Fibroblast of skin of abdomen (primary cell): ENCODE data around the gene SETD5.

Experiments
- DNase-seq: peaks from one replicate; pipeline ENCODE4 v3.0.0-alpha.2; 2013

SETD5 gene

DNA sequence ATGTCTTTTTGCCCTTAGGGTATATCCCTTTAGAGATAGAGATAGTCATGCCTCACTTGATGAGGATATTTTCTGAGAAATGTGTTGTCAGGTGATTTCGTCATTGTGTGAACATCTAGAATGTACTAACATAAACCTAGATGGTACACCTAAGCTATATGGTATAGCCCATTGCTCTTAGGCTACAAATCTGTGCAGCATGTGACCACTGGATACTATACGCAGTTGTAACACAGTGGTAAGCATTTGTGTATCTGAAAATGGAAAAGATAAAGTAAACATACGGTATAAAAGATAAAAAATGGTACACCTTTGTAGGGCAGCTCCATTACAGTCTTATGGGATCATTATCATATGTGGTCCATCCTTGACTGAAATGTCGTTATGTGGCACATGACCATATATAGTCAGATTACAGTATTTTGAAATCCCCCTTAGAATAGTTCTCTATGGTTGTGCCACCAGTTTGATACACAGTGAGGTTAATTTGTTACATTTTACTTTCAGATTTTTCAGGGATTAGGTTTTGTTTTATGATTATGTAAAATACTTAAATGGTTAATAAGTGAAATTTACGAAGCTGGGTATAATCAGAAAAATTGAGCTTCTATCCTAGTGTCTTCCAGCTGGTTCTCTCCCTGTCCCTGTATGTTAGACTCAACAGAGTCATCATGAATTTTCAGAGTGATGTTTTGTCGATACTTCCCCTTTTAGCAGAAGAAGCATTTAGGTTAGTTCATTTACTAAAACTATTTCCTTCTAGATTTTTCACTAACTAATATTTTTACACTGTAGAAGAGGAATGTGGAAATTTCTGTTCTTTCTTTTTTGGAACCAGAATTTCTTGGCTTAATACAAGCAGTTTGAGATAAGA, 12.8 kb downstream of the SETD5 start:
- no peak for DNase-seq

DNA sequence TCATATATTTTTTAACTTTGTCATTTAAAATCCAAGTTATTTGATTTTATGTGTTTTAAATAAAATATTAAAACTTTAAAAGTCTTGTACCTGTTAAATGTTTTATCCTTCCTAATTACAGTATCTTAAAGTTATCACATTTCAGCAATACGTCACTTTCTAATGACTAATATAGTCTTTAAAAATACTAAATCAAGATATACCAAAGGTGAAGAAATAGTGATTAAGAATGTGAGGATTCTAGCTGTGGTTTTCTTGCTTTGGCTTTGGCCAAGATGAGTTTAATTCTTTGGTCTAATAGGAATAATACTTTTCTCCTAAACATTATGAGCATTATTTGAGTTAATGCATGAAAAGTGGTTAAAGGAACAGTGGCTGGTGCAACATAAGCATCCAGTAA, 13.9 kb downstream of the SETD5 start:
- no peak for DNase-seq

DNA sequence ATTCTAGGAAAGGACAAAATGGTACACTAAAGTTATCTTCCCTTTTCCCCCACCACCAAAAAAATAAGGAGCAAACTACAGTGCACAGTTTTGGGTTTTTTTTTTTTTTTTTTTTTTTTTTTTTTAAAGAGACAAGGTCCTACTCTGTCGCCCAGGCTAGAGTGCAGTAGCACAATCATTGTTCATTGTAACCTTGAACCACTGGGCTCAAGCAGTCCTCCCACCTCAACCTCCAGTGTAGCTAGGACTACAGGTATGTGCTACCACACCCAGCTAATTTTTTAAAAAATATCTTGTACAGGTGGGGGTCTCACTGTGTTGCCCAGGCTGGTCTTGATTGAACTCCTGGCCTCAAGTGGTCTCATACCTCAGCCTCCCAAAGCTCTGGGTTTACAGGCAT, 14.9 kb downstream of the SETD5 start:
- no peak for DNase-seq

DNA sequence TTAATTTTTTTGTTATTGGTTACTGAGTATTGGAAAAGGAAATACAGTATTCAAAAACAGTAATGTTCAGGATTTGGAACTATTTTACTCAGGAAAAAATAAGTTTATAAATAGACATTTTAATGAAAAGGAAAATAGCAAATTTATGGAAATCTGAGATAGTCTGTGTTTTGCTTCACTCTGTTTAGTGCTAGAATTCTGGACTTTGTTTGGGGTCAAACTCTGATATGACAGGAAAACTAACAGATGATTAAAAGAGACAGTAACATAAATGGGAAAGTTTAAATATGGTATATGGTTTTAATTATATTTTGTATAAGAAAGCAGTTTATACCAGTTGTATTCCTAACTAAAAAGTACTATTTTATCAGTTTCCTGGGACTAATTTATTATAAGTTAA, 17.4 kb downstream of the SETD5 start:
- no peak for DNase-seq

DNA sequence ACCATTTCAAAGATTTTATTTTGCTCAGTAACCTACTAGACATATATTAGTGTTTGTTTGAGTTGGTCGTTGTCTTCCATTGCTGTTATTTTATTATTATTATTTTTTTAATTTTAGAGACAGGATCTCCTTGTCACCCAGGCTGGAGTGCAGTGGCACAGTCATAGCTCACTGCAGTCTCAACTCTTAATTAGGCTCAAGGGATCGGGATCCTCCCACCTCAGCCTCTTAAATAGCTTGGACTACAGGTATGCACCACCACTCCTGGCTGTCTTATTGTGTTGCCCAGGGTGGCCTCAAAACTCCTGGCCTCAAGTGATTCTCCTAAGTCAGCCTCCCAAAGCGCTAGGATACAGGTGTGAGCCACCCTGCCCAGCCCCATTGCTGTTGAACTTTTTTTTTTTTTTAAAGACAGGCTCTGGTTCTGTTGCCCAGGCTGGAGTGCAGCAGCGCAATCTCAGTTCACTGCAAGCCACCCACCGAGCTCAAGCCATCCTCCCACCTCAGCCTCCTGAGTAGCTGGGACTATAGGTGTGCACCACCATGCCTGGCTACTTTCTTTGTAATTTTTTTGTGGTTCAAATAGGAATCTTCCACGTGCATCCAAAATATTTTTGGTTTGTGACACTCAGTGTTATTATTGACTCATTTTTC, 18.2 kb downstream of the SETD5 start:
- DNase-seq, result no peak

DNA sequence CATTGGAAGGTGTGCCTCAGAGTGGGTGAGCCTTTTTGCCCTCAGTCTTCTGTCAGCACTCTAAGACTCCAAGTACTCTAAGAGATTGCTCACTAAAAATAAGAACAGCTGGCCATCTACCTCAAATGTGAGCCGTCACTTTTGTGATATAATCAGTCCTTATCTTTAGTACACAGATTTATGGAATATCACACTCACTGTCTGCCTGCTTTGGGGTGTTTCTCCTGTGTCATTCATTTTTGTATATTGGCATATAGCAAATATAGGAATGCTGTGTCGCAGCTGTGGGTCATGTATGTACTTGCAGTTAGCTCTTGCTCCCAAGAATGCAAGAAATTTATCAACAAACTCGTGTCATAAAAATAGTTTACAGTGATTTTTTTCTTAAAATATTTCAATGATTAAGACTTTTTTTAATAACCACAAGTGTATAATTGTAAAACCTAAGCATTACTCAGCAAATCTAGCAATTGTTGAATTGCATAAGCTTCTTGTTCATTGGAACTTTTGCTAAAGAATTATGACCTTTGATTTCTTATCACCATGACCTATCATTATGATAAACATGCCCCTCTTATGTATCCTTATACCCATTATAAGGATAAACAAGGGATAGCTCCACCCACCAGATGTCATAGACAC, 18.8 kb downstream of the SETD5 start:
- peak; percentile 53 for DNase-seq

DNA sequence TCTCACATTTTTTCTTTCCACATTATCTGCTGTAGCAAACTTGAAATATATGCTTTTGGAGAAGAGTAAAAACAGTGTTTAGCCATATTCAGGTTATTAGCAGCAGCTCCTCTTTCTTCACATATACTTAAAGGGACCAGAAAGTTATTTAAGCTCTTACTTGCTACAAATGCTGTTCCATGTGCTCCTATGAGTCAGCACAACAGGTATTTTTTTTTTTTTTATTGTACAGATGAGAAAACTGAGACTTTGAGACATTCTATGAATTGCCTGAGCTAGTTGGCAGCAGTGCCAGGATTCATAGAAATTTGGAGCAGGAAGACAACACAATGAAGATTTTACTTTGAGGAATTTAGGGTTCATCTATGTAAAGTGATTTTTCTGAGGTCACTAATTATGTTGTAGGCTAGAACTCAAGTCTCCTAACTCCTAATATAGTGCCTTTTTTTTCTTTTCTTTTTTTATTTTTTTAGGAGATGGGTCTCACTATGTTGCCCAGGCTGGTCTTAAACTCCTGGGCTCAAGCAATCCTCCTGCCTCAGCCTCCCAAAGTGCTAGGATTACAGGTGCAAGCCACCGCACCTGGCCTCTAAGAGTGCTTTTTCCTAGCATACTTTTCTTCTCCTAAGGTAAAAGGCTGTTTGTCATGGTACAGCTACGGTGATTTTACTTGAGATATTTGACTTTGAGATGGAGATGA, 23.6 kb downstream of the SETD5 start:
- DNase-seq, result peak; percentile 39

DNA sequence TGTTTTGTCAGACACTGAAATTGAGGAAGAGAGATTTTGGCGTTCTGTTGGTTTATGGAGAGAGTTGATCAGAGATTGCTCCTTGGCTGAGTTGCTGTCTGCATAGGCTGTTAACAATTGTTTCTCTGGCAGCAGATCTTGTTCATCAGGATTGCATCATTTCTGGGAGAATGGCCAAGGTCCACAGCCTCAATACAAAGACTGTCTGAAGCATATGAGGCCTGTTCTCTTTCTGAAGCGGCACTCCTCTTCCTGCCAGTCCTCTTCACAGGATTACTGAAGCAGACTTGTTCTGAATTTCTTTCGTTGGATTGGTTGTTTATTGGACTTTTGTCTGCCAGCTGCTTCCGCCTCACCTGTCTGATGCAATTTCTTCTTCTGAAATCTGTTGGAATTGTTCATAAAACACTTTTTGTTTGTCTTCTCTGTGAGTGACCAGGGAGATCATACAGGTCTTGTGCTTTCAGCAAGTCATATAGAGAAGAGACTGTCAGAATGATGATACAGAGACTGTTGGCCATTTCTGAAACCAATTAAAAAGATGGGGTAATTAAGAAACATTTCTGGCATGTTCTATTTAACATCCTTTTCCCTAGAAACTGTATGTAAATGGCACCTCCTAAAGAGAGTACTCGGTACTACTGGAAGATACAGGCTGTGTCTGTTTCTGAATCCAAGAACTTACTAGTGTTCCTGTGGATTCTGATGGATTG, 25.5 kb downstream of the SETD5 start:
- DNase-seq, result peak; percentile 98

DNA sequence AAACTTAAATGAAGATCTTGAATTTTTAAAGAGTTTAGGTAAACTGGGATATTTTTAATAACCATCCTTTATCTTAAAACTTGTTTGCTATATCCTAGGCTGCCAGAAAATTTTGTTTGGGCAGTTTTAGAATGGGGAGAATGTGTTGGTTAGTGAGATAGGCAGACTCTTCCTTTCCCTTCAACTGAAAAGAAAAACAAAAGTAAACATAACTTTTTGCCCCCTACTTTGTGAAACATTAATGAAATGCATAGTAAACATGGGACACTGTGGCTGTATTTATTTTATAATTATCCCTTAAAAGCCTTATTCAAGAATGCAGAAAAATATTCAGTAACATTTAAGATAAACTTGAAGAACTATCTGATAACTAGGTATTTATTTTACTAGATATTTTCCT, 31.0 kb downstream of the SETD5 start:
- DNase-seq, result no peak

DNA sequence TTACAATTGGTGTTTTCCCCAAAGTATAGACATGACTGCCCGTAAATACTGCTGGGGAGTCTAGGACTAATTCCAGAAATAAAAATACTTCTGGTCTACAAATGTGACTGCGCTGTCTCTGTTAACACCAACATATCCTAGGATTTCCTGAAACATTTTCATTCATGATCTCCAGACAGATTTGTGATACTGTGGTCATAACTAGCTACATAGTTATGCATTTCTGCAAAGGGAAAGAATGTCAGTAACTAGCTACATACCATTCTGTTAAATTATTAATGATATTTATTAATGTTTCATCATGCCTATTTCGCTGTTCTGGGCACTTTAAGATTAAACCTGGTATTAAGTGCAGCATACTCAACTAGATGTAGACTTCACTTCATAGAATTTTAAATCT, 33.3 kb downstream of the SETD5 start:
- DNase-seq, result peak; percentile 25

DNA sequence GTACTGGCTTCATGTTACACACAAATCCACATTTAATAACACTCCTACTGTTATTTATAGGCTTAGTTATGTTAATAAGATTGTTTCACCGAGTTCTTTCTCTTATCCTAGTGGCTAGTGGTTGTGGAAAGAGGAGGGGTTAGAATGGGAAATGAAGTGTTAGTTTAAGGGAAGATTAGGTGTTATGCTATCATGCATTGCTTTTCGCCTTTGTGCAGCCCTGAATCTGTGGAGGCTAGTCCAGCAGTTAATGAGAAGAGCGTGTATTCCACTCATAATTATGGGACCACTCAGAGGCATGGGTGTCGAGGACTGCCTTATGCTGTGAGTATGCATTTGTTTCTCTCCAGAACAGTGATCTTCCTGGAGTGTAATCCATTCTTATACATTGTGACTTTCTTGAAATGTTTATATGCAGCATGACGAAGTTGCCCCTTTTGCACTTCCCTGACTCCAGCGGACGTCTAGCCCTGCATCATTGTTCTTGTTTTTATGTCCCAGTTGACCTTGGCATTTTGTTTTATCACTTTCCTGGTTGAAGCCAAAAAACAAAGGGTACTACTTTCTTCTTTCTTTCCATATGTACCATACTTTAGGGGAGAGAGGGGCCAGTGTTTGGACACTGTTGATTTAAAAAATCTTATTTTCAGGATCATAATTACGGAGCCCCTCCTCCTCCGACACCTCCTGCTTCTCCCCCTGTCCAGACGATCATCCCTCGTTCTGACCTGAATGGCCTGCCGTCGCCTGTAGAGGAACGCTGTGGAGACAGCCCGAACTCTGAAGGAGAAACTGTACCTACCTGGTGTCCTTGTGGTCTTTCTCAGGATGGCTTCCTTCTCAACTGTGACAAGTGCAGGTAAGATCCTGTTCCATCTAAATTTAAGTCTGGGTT, 36.5 kb downstream of the SETD5 start:
- no peak for DNase-seq

DNA sequence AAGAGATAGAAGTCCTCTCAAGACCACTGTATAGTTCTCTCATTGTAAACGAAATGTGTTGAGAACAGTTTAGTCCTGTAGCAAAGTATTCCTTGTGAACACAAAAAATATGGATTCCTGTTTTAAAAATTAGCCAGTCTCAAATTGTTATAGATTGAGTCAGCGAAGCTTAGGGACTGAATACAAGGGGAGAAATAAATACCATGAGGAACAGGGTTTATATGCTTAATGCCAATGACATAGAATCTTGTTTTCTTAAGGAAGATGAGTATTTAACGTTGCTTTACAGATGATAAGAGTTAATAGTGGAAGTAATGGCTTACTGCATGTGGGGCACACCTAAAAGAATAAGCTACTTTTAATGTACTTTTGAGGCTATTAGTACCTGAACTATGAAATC, 37.9 kb downstream of the SETD5 start:
- no peak for DNase-seq

DNA sequence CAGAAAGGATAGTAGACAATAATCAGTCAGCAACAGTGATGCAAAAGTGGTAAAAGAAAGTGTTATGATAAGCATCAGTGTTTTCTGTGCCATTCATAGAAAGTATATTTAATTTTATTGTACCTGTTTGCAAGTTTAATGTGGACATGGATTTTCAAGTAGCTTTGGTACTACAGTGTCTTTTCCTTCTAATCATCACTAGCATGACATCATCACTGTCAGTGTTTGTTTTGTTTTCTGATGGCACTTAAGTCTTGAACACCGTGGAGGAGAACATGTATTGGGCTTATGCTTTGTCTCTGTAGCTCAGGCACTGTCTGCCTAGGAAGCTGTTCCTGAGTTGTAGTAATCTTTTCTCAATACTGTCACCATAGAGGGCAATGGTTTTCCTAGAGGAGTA, 41.9 kb downstream of the SETD5 start:
- DNase-seq, result no peak

DNA sequence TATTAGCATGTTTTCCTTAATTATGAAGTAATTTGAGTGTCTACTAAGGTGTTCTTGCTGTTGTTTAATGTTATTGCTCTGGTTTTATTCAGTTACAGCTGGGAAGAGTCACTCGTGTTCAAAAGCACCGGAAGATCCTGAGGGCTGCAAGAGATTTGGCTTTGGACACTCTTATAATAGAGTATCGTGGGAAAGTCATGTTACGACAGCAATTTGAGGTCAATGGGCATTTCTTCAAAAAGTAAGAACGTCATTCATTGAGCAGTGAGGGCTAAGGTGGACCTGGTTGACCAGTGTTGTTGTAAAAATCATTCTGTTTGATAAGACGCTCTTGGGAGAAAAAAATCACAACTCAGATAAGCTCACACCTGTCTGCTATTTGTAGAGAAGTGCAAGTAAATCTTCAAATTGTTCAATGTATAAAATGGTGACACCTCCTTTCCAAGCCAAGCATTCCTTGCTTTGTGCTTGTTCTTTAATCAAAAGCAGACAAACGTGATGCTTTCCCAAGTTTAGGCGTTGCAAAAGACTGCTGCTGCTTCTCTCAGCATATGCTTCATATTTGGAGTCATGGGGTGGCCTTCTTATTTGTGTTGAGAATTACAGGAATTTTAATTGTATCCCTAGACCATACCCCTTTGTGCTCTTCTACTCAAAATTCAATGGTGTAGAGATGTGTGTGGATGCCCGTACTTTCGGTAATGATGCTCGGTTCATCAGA, 44.2 kb downstream of the SETD5 start:
- DNase-seq, result peak; percentile 67

DNA sequence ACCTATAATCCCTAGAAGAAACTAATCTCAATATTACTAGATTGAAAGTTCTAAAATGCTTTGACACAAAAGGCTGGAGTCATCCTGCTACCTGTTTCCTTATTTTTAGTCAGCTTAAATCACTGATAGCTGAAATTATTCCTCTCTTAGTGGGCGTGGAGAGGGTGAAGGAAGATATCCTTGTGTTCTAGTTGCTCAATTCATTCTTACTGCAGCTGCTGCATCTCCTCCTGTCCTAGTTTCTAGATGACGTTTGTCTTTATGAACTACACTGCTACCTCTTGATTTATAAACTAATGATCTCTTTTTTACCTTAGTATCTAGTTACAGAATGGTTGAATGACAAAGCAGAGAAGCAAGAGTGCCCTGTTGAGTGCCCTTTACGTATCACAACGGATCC, 50.7 kb downstream of the SETD5 start:
- DNase-seq, result no peak

DNA sequence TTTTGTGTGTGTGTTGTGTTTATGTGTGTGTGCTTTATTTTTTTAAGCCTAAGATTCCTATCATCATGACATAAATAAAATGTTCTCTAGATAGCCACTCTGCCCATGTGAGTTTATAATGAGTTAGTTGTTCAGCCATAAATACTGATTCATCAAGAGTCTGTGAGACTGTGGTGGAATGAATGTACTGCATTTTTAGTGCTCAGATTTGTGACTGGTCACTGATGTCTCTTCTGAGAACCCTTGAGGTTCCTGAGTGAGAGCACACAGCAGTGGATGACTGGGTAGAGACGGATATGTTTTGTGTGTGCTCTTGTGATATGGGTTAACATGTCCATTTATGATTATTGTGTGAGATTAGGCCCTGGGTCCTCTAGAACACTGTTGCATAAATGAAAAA, 51.2 kb downstream of the SETD5 start:
- DNase-seq, result no peak

DNA sequence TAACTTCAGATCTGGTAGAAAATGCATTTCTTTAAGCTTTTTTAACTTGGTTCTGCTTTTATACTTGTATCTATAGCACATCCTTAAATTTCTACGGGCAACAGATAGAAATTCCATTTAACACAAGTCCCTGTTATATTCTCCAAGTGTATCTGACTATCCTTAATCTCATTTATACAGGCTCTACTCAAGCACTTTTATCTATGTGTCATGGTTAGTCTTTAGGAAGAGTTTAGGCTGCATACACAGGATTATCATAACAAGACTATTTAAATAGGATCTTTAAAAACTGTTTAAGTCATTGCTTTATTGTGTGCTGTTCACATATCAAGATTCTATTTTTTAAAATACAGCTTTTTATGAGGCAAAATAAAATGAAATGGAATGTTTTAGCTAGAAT, 52.7 kb downstream of the SETD5 start:
- DNase-seq, result no peak

DNA sequence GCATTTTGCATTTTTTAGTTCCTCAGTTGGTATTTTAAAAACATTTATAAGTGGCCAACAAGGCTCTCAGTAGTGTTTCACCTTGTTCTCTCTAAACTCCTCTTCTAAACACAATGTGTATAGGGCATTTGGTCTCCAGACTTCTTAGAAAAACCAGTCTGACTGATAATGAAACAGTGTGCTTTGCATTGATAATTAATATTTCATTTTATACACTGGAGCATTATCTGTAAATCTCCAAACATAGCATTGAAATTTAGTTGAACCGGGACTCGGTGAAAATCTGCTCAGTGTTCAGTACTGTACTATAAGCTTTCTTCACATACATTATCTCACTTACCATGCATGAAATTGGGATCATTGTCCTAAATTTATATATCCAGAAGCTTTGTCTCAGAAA, 53.6 kb downstream of the SETD5 start:
- DNase-seq, result no peak

DNA sequence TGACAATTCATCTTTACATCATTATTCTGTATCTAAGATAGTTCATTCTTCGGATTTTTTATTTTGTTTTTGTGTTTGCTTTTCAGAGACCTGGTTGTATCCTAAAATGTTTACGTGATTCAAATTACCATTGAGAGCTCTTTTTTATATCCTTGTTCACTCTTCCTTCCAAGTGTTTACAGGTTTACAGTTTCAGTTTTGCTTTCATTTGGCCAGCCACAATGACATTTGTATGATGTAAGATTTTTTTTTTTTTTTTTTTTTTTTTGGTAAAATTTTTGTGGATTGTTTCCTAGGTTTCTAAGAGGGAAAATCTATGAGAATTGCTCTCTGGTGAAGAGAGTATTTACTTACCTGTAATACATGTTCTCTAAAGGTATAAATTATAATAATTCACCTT, 55.0 kb downstream of the SETD5 start:
- no peak for DNase-seq

DNA sequence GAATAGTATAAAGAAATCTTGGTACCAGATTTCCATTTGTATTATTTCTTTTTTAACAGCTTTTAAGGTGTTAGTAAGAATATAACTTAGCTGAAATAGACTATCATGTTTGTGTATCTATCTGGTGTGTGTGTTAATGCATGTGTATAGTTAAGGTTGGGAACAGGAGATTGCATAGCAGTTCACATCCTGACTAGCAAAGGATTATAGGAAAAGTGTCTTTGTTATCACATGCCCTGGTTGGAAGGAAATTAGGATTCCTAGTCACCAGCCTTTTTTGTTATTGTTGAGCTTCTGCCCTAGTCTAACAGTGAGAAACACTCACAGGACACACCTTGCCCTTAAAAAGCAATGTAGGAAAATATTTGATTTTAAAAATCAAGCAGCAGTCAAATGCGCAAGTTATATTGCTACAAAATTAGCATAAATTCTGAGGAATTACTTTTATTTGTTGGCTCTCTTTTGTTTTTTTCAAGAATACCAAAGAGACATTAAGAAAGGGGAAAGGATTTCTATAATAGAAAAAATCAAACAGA, 58.2 kb downstream of the SETD5 start:
- DNase-seq, result no peak
